Mesenchymal stem cell (in vitro differentiated cells and primary cell): Measurements from ENCODE around the gene MACC1.

Source experiments
- DNase-seq: peaks from one replicate; pipeline ENCODE4 v3.0.0-alpha.2; 2013
- H2AFZ ChIP-seq: one replicate; pipeline ENCODE4 v1.6.1; 2013; ENCODE audit warnings: low read depth, mild to moderate bottlenecking, control low read depth, inconsistent platforms, low read length, moderate library complexity
- H2AK5ac ChIP-seq: 2 replicates; pipeline ENCODE4 v1.6.1; 2013; ENCODE audit warnings: low read length, moderate library complexity, mild to moderate bottlenecking, inconsistent platforms; ENCODE audit not compliant: severe bottlenecking
- H2BK120ac ChIP-seq: one replicate; pipeline ENCODE4 v1.6.1; 2013; ENCODE audit warnings: low read depth, mild to moderate bottlenecking, inconsistent platforms, low read length, moderate library complexity
- H2BK12ac ChIP-seq, 2 experiments: one replicate each; pipeline ENCODE4 v1.6.1; 2013; ENCODE audit warnings: inconsistent platforms in 2 of 2, low read length in 2 of 2, mild to moderate bottlenecking in 2 of 2, moderate library complexity in 2 of 2, control low read depth in 1 of 2
- H2BK15ac ChIP-seq: one replicate; pipeline ENCODE4 v1.6.1; 2013; ENCODE audit warnings: mild to moderate bottlenecking, low read depth, inconsistent platforms; ENCODE audit not compliant: poor library complexity, severe bottlenecking
- H2BK5ac ChIP-seq: 2 replicates; pipeline ENCODE4 v1.6.1; 2013; ENCODE audit warnings: low read depth, mild to moderate bottlenecking, low read length, control low read depth, inconsistent platforms; ENCODE audit not compliant: poor library complexity, severe bottlenecking
- H3K14ac ChIP-seq, 2 experiments: one replicate each; pipeline ENCODE4 v1.6.1; 2013; ENCODE audit warnings: inconsistent platforms in 2 of 2, low read length in 2 of 2, control low read depth in 1 of 2, mild to moderate bottlenecking in 1 of 2, moderate library complexity in 1 of 2
- H3K18ac ChIP-seq, 2 experiments: one replicate each; pipeline ENCODE4 v1.6.1; 2013; ENCODE audit warnings: inconsistent platforms in 2 of 2, low read length in 2 of 2, control low read depth in 1 of 2, low read depth in 1 of 2, mild to moderate bottlenecking in 1 of 2
- H3K23ac ChIP-seq, 2 experiments: one replicate each; pipeline ENCODE4 v1.6.1; 2013; ENCODE audit warnings: inconsistent platforms in 2 of 2, low read length in 2 of 2, mild to moderate bottlenecking in 2 of 2, moderate library complexity in 2 of 2, control low read depth in 1 of 2
- H3K27ac ChIP-seq: 2 replicates; pipeline ENCODE4 v1.5.1; 2013; ENCODE audit warnings: mild to moderate bottlenecking, moderate library complexity, low read length, control low read depth, inconsistent platforms; ENCODE audit not compliant: poor library complexity, severe bottlenecking
- H3K27me3 ChIP-seq, 2 experiments: 2 replicates each; pipeline versions ENCODE4 v1.6.1 to v1.7.0; 2013; ENCODE audit warnings: low read length in 2 of 2, mild to moderate bottlenecking in 2 of 2, moderate library complexity in 2 of 2, control low read depth in 1 of 2, inconsistent platforms in 1 of 2; ENCODE audit not compliant: control insufficient read depth in 1 of 2, insufficient read depth in 1 of 2
- H3K36me3 ChIP-seq, 2 experiments: 2 replicates each; pipeline versions ENCODE4 v1.6.1 to v1.7.0; 2013; ENCODE audit warnings: low read length in 2 of 2, control low read depth in 1 of 2, inconsistent platforms in 1 of 2, low read depth in 1 of 2, mild to moderate bottlenecking in 1 of 2; ENCODE audit not compliant: insufficient read depth in 2 of 2, control insufficient read depth in 1 of 2
- H3K4ac ChIP-seq, 2 experiments: one replicate each; pipeline ENCODE4 v1.6.1; 2013; ENCODE audit warnings: inconsistent platforms in 2 of 2, low read length in 2 of 2, mild to moderate bottlenecking in 2 of 2, moderate library complexity in 2 of 2, control low read depth in 1 of 2, low read depth in 1 of 2
- H3K4me1 ChIP-seq: 2 replicates; pipeline ENCODE4 v1.6.1; 2013; ENCODE audit warnings: low read depth, low read length, control low read depth; ENCODE audit not compliant: control insufficient read depth, insufficient read depth
- H3K4me2 ChIP-seq: 2 replicates; pipeline ENCODE4 v1.6.1; 2013; ENCODE audit warnings: low read length, mild to moderate bottlenecking, inconsistent platforms; ENCODE audit not compliant: poor library complexity, severe bottlenecking
- H3K4me3 ChIP-seq, 2 experiments: 2 replicates each; pipeline versions ENCODE4 v1.5.1 to v1.7.0; 2013; ENCODE audit warnings: low read length in 2 of 2, mild to moderate bottlenecking in 2 of 2, control low read depth in 1 of 2, low read depth in 1 of 2; ENCODE audit not compliant: insufficient read depth in 1 of 2
- H3K79me1 ChIP-seq: replicated peaks from 2 replicates; pipeline ENCODE4 v1.6.1; 2013; ENCODE audit warnings: mild to moderate bottlenecking, control low read depth, low read length, inconsistent platforms; ENCODE audit not compliant: poor library complexity, severe bottlenecking
- H3K9ac ChIP-seq: 2 replicates; pipeline ENCODE4 v1.7.0; 2013; ENCODE audit warnings: mild to moderate bottlenecking, low read length, moderate library complexity
- H3K9me3 ChIP-seq: 2 replicates; pipeline ENCODE4 v1.7.0; 2013; ENCODE audit warnings: mild to moderate bottlenecking, low read length; ENCODE audit not compliant: control insufficient read depth
- H4K8ac ChIP-seq: one replicate; pipeline ENCODE4 v1.6.1; 2013; ENCODE audit warnings: inconsistent platforms, mild to moderate bottlenecking, low read length, moderate library complexity
- H4K91ac ChIP-seq: one replicate; pipeline ENCODE4 v1.6.1; 2013; ENCODE audit warnings: mild to moderate bottlenecking, low read length, inconsistent platforms
- WGBS: methylation state at CpG from one replicate; pipeline ENCODE4 v1.1.7; 2013; ENCODE audit warnings: mixed read lengths; 5-methylcytosine and 5-hydroxymethylcytosine counted together

MACC1 gene

DNA sequence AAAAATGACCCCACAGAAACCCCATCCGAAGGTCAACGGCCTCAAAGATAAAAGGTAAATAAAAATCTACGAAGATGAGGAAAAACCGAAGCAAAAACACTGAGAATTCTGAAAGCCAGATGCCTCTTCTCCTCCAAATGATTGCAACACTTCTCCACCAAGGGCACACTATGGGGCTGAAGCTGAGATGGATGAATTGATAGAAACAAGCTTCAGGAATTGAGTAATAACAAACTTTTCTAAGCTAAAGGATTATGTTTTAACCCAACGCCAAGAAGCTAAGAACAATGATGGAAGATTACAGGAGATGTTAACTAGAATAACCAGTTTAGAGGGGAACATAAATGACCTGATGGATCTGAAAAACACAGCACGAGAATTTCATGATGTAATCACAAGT, 127.8 kb downstream of the MACC1 start:
- no peak overlapping the region for H2BK5ac ChIP-seq
- H4K8ac ChIP-seq = no peak overlapping the region
- H3K4ac ChIP-seq = no peak overlapping the region
- H3K14ac ChIP-seq = no peak overlapping the region
- H2AFZ ChIP-seq = no peak overlapping the region
- H3K9ac ChIP-seq = peak overlapping the region; percentile 11
- H3K23ac ChIP-seq = no peak overlapping the region
- DNase-seq = peak; percentile 17
- H2BK15ac ChIP-seq = no peak overlapping the region
- no peaks in the 10 kb centered on the region for H3K4me1 ChIP-seq
- no peak overlapping the region for H2AK5ac ChIP-seq
- H4K91ac ChIP-seq = no peak overlapping the region
- H3K36me3 ChIP-seq = no peaks in the 10 kb centered on the region
- H3K27me3 ChIP-seq = no peaks in the 10 kb centered on the region
- H3K4me2 ChIP-seq = no peak overlapping the region
- no peak overlapping the region for H3K18ac ChIP-seq
- no peak overlapping the region for H3K4me3 ChIP-seq
- no peak overlapping the region for H3K27ac ChIP-seq
- no peak overlapping the region for H2BK12ac ChIP-seq
- no peak overlapping the region for H2BK120ac ChIP-seq
- peaks cover 3% of the 10 kb centered on the region for H3K9me3 ChIP-seq
- 83% methylated on average over 2 of the region's 6 CpGs for WGBS
- no peaks in the 10 kb centered on the region for H3K79me1 ChIP-seq

DNA sequence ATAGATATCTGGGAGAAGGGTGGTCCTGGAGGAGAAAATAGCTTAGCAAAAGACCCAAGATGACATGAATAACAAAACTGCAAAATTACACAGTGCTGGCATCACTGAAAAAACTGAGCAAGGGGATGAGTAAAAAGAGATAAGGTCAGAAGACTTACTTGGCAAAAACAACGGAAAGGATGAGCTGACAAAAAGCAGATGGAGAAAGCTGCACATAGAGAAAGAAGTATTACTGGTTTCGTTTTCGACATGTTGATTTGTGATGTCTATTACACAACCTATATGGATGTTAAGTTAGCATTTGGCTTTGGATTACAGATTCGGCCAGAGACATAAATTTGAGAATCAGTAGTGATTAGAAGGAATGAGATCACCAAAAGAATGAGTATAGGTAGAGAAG, 132.1 kb downstream of the MACC1 start:
- Histone ChIP-seq H3K4me1 (no peaks in the 10 kb centered on the region), H3K18ac (no peak overlapping the region), H3K4me2 (no peak overlapping the region), H2BK15ac (no peak overlapping the region), H3K79me1 (no peaks in the 10 kb centered on the region), H2BK120ac (no peak overlapping the region), H3K4me3 (peak overlapping the region in 1 of 2 experiments; percentile 1), H2AFZ (no peak overlapping the region), H3K23ac (no peak overlapping the region), H3K36me3 (no peaks in the 10 kb centered on the region), H2AK5ac (no peak overlapping the region), H3K27me3 (no peaks in the 10 kb centered on the region), H2BK5ac (no peak overlapping the region), H3K4ac (no peak overlapping the region), H4K8ac (no peak overlapping the region), H3K9ac (peak overlapping the region; percentile 78), H2BK12ac (no peak overlapping the region), H3K27ac (no peak overlapping the region), H3K9me3 (no peaks in the 10 kb centered on the region), H3K14ac (no peak overlapping the region), H4K91ac (no peak overlapping the region)
- peak; percentile 81 for DNase-seq
- 79% methylated on average over 4 of the region's 4 CpGs for WGBS
